GM18505 (cell line): ENCODE measurements around the gene ITGA1.
"Not testable (repeated sequence)": the region's sequence is repeated elsewhere in the genome, so short reads cannot be mapped to it uniquely, and the experiment has no call there.

Source experiments
- ATAC-seq: cut with Tn5 transposase; IDR thresholded peaks from one replicate; pipeline ENCODE4 v1.9.1; 2021; ENCODE audit not compliant: unreplicated experiment
- POLR2A ChIP-seq: IDR thresholded peaks from 4 replicates; pipeline ENCODE4 v1.6.1; 2011; ENCODE audit warnings: borderline replicate concordance; ENCODE audit not compliant: insufficient read depth, insufficient read length; ENCODE audit errors: extremely low read depth

The ITGA1 gene

DNA sequence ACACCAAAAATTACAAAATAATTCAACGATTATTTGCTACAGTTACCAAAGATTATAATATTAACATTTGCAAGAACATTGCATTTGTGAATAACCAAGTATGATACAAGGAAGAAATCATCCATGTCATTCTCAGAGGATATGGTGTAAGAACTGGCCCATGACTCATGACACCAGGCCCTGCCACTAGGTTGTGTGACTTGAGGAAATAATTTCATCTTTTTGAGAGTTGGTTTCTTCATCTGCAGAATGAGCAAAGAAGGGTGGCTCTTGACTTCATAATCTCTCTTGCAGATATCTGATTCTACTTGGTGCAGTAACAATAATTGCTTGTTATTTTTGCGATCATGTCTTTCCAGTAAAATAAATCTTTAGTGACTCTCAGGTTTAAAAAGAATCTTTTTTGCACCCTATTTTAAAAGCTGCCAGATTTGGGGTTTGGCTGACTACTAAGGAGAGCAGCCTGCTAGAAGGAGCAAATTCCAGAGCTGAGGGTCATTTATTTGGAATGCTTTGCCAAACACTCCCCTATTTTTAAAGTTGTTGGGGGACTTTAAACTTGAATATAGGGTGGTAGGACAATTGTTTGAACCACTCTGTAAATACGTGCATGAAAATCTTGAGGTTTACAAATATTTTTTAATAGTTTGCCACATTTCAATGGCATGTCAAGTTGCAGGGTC is 23.5 kb downstream of the ITGA1 start:
- no peak for ATAC-seq
- TF ChIP-seq POLR2A, result no peak

DNA sequence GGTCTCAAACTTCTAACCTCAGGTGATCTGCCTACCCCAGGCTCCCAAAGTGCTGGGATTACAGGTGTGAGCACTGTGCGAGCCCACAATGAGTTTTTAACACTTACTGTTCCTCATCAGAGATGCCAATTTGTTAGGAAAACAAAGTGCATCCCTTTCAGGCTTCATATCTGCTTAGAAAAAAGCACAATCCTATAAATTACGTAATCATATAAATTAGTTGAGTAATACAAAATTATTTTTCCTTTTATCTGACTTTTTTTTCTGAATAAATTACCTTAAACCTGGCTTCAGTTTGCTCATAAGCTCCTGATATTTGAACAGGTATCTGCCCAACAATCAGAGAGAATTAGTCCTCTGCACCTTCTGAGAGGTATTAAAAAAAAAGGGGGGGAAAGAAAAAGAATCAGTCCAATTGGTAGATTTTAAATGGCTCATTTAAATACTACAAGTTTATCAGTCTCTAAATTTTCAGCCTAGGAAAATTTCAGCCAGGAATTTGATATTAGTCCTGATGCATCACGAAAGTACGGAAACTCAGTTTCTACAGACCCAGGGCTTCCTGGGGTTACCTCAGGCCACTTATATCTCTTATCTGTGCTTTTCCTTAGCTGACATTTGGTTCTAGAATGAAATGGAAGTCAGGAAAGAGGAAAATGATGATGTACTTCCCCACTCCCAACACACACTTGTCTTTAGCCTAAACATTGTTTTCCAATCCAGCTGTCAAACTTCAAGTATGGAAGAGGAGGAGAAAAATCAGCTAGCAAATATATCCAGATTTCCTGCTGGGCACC is 26.8 kb downstream of the ITGA1 start:
- TF ChIP-seq POLR2A, result no peak
- ATAC-seq, result no peak

DNA sequence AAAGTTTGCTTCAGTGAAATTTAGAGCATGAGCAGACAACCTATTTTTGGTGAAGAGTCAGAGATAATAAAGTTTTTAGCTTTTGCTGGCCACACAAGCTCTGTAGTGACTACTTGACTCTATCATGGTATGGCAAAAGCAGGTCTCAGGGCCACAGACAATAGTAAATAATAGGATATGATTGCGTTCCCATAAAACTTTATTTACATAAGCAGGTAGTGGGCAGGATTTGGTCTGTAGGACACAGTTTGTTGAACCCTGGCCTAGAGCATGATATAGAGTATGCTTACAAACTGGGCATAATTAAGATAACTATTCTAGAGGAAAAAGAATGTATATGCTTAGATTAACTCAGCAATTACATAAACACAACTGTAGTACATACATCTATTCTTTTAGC is 30.1 kb downstream of the ITGA1 start:
- TF ChIP-seq POLR2A, result no peak

DNA sequence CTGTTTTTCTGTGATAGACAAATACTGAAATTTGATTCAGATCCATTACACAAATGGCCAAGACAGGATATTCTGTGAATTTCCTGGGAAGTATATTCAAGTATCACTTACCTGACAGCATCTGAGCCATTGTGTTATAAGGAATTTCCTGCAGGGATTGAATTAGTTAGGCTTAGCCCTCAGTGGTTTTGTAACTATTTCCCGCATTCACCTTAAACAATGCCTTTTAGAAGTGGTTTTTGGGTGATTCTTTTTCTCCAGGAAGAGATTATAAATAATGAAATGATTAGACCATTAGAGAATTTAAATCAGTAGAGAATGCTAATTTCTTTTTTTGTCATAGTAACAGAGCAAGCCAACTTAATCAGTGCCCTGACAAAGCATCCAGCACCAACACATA is 30.6 kb downstream of the ITGA1 start:
- no peak for TF ChIP-seq POLR2A
- ATAC-seq, result no peak

More for the DNA sequence above, 30.1 kb downstream of the ITGA1 start:
- no peak for ATAC-seq

DNA sequence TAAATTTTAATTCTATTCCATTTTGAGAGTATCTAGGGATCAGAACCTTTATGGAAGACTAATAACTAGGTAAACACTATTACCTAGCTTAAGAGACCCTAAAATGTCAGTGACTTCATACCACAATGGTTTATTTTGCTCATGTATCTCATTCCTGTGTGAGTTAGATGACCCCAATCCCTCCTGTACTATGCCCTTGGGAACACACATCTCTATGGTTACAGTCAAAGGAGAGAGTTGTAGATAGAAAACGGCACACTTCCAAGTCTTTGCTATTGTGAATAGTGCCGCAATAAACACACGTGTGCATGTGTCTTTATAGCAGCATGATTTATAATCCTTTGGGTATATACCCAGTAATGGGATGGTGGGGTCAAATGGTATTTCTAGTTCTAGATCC is 31.1 kb downstream of the ITGA1 start:
- not testable (repeated sequence) for ATAC-seq

GRCh38 chr5:52821901-52822300 is 34.2 kb downstream of the ITGA1 start:
- no peak for ATAC-seq
- TF ChIP-seq POLR2A, result no peak

DNA sequence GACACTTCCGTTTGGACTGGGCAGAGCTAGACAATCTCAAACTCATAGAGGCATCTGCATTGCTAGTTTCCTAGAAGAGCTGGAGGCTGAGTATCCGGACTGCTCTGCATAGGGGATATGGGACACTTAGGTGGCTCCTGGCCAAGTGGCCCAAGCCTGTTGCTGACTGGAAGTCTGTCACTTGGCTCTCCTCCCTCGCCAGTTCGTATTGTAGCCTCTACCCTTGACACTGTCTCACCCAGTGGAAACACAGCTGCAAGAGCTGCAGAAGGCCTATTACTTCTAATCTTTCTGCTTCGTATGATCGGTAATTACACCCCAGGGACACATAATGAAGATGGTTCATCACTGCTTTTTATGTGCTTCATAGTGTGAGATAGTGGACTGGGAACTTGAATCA is 34.7 kb downstream of the ITGA1 start:
- ATAC-seq, result no peak
- no peak for TF ChIP-seq POLR2A

- TF ChIP-seq POLR2A, result no peak
- no peak for ATAC-seq
Observed at GRCh38 chr5:52824827-52825226, 37.1 kb downstream of the ITGA1 start.

DNA sequence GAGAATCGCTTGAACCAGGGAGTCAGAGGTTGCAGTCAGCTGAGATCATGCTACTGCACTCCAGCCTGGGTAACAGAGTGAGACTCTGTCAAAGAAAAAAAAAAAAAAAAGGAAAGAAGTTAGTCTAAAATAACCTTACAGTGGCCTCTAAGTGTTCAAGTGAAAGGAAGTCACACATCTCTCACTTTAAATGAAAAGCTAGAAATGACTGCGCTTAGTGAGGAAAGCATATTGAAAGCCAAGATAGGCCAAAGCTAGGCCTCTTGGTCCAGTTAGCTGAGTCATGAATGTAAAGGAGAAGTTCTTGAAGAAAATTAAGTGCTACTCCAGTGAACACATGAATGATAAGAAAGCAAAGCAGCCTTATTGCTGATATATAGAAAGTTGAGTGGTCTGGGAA is 38.1 kb downstream of the ITGA1 start:
- TF ChIP-seq POLR2A, result no peak
- peak; percentile 91 for ATAC-seq

GRCh38 chr5:52827815-52828214 is 40.1 kb downstream of the ITGA1 start:
- no peak for ATAC-seq
- no peak for TF ChIP-seq POLR2A

DNA sequence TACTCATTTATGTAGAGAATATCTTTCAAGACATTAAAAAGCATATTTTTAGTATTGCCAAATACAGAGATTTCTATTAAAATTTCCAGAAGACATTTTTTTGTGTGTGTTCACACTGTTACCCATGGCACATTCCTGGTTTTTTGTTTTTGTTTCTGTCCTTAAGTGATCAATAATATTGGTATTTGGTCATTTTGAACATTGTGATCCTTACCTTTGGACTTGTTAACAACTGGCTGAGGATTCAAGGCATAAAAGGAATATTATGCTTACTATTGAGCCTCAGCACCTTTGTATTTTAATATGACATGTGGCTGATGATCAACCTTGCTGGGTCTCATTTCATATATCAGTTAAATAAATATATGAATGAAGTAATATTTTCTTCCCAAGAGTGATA is 41.9 kb downstream of the ITGA1 start:
- TF ChIP-seq POLR2A, result no peak
- ATAC-seq, result no peak

DNA sequence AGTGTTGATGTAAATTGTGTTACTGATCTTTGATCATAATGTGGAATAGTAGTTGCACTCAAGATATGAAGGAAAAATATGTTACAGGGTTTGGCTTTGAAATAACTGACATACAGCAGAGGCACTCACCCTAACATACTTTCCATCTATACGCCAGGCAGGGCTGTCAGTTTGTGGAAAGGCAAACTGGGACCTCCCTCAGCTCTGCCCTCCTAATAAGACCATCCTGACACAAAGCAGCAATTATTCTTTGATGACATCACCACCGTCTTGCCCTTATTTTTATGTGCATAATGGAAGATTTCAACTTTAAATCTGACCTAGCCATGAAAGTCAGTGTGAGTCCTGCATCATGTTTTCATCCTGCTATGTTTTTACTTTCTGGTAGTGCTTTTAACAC is 42.9 kb downstream of the ITGA1 start:
- no peak for ATAC-seq
- no peak for TF ChIP-seq POLR2A

DNA sequence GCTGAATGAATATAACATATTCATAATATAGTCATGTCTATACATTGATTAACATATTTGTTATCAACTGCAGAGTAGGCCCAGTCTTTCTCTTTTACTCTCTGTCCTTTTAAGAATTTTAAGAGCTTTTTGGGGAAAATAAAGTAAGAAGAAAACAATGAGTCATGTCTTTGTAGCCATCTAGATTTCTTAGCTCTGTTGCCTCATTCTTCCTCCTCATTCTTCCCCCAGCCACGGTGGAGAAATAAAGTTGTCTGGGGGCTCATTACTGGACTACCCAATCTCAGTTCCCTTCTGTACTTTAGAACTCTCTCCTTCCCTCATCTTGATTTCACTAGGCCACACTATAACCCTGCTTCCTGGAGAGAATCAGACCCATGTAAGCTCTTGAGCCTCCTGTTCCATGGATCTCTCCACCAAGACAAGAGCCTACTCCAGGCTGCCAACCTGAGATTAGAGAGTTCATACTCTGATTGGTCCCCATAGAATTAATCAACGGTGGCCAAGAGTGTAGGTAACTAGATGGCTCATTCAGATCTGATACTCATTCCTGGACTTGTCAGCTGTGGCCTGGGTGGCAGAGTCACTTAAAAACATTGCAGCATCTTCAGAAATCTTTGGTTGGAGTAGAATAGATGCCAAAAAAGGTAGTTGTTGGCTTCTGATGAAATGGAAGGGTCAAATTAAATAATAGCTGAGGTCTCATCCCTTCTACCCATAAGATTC is 44.2 kb downstream of the ITGA1 start:
- no peak for ATAC-seq
- no peak for TF ChIP-seq POLR2A

GRCh38 chr5:52834320-52834719 is 46.6 kb downstream of the ITGA1 start:
- no peak for ATAC-seq
- TF ChIP-seq POLR2A, result no peak
